Breast epithelium (tissue), 4 donors: ENCODE measurements around the gene TRA2B. TPM values are rescaled to one million over a fixed set of nuclear protein-coding genes. Genes with fewer than 3 reads are reported as not detected.
"Not testable (repeated sequence)": the region's sequence is repeated elsewhere in the genome, so short reads cannot be mapped to it uniquely, and the experiment has no call there.

ENCODE experiments used
- DNase-seq, 2 donors: peaks; one replicate each; pipeline ENCODE4 v3.0.0-alpha.2; 2019; ENCODE audit warnings: low spot score in 2 of 2
- H3K27ac ChIP-seq, 2 donors: fragments of 200-600 bp; sonication (generic) in 1 of 2; one replicate each; pipeline ENCODE4 v1.5.1; 2016 to 2019; ENCODE audit warnings: mild to moderate bottlenecking in 1 of 2
- H3K27me3 ChIP-seq, 2 donors: fragments of 200-600 bp; sonication (generic) in 1 of 2; one replicate each; pipeline versions ENCODE4 v1.5.1 to v1.6.0; 2017 to 2019; ENCODE audit warnings: control low read depth in 1 of 2, mild to moderate bottlenecking in 1 of 2
- H3K36me3 ChIP-seq: fragments of 200-600 bp; one replicate; pipeline ENCODE4 v1.5.1; 2019
- H3K4me1 ChIP-seq, 2 donors: fragments of 200-600 bp; sonication (generic); one replicate each; pipeline ENCODE4 v1.5.1; 2016 to 2019; ENCODE audit warnings: control low read depth in 1 of 2
- H3K4me3 ChIP-seq, 3 donors: fragments of 200-600 bp; sonication (generic); 1 replicate in 2 of 3; 2 replicates in 1 of 3; pipeline ENCODE4 v1.5.1; 2016 to 2019; ENCODE audit warnings: mild to moderate bottlenecking in 3 of 3, moderate library complexity in 2 of 3
- H3K9me3 ChIP-seq, 2 donors: fragments of 200-600 bp; sonication (generic) in 1 of 2; one replicate each; pipeline ENCODE4 v1.5.1; 2016 to 2019; ENCODE audit warnings: control low read depth in 1 of 2
- CTCF ChIP-seq, 3 donors: fragments of 450-650 bp; IDR thresholded peaks; one replicate each; pipeline ENCODE4 v1.5.1; 2016 to 2017; ENCODE audit warnings: antibody characterized with exemption in 3 of 3, mild to moderate bottlenecking in 3 of 3, moderate library complexity in 3 of 3
- POLR2A ChIP-seq: fragments of 450-650 bp; IDR thresholded peaks from one replicate; pipeline ENCODE4 v1.6.1; 2016; ENCODE audit warnings: antibody characterized with exemption, mild to moderate bottlenecking, moderate library complexity
- POLR2AphosphoS5 ChIP-seq, 3 donors: sonication (generic); formaldehyde crosslinking; IDR thresholded peaks; one replicate each; pipeline ENCODE4 v1.6.1; 2017; ENCODE audit warnings: antibody characterized with exemption in 3 of 3
- intact Hi-C: fragments of 100-400 bp; cut with DNase I; formaldehyde crosslinking; loops from one replicate; pipeline ENCODE4 v1.15.1; 2023; ENCODE audit warnings: low total_unique reads
- total RNA-seq, 3 donors: library from RNA; depleted of rRNA; stranded (reverse); fragments of >200 nt; gene quantifications; one replicate each; pipeline ENCODE4 v1.1.0, GENCODE V29; 2016

The TRA2B gene
- total RNA-seq, 3 donors from 2014 or later = 163 to 278 (median 179) TPM

GRCh38 chr3:185915642-185916041 is 22.2 kb downstream of the TRA2B start:
- no peak for DNase-seq
- Histone ChIP-seq H3K4me3 (no peak overlapping the region), H3K36me3 (peaks cover 4% of the 10 kb centered on the region), H3K4me1 (no peaks in the 10 kb centered on the region), H3K9me3 (no peaks in the 10 kb centered on the region), H3K27me3 (no peaks in the 10 kb centered on the region), H3K27ac (no peak overlapping the region)
- intact Hi-C loops = no loop called here
- TF ChIP-seq CTCF (IDR thresholded peaks at IDR 0.05) (no peak), POLR2AphosphoS5 (IDR thresholded peaks at IDR 0.05) (no peak), POLR2A (no peak)

GRCh38 chr3:185914911-185915629 is 22.7 kb downstream of the TRA2B start:
- H3K36me3 ChIP-seq = peaks cover 4% of the 10 kb centered on the region
- intact Hi-C loops = no loop called here
- TF ChIP-seq POLR2A (no peak), POLR2AphosphoS5 (IDR thresholded peaks at IDR 0.05) (no peak), CTCF (IDR thresholded peaks at IDR 0.05) (no peak)
- no peaks in the 10 kb centered on the region for H3K4me1 ChIP-seq
- H3K9me3 ChIP-seq = no peaks in the 10 kb centered on the region
- H3K27me3 ChIP-seq = no peaks in the 10 kb centered on the region
- no peak for DNase-seq
- no peak overlapping the region for H3K27ac ChIP-seq
- H3K4me3 ChIP-seq = no peak overlapping the region

GRCh38 chr3:185912929-185913901 is 24.6 kb downstream of the TRA2B start:
- no peaks in the 10 kb centered on the region for H3K9me3 ChIP-seq
- H3K27me3 ChIP-seq = no peaks in the 10 kb centered on the region
- H3K36me3 ChIP-seq = peaks cover 3% of the 10 kb centered on the region
- no peaks in the 10 kb centered on the region for H3K4me1 ChIP-seq
- TF ChIP-seq CTCF (IDR thresholded peaks at IDR 0.05) (no peak), POLR2A (no peak), POLR2AphosphoS5 (IDR thresholded peaks at IDR 0.05) (no peak)
- no peak overlapping the region for H3K4me3 ChIP-seq
- DNase-seq = no peak
- intact Hi-C loops = no loop called here
- H3K27ac ChIP-seq = no peak overlapping the region

- Histone ChIP-seq H3K4me3 (no peak overlapping the region), H3K27ac (no peak overlapping the region), H3K36me3 (no peaks in the 10 kb centered on the region), H3K4me1 (no peaks in the 10 kb centered on the region), H3K9me3 (no peaks in the 10 kb centered on the region), H3K27me3 (no peaks in the 10 kb centered on the region)
- no peak for TF ChIP-seq POLR2A
- TF ChIP-seq CTCF (IDR thresholded peaks at IDR 0.05) = no peak
- TF ChIP-seq POLR2AphosphoS5 (IDR thresholded peaks at IDR 0.05) = no peak
- no peak for DNase-seq
- intact Hi-C loops = no loop called here
These were observed 25.3 kb downstream of the TRA2B start for GRCh38 chr3:185912512-185912911.

GRCh38 chr3:185911076-185911448 is 26.8 kb downstream of the TRA2B start:
- intact Hi-C loops, H3K9me3 ChIP-seq, H3K4me1 ChIP-seq, H3K27ac ChIP-seq, H3K4me3 ChIP-seq, H3K27me3 ChIP-seq, H3K36me3 ChIP-seq, DNase-seq: not testable (repeated sequence)

- H3K36me3 ChIP-seq, intact Hi-C loops, H3K4me1 ChIP-seq, H3K27ac ChIP-seq, H3K27me3 ChIP-seq, DNase-seq, H3K9me3 ChIP-seq, H3K4me3 ChIP-seq: not testable (repeated sequence)
These were observed 27.3 kb downstream of the TRA2B start for GRCh38 chr3:185910322-185911075.

GRCh38 chr3:185909913-185910312 is 27.9 kb downstream of the TRA2B start:
- H3K4me3 ChIP-seq, intact Hi-C loops, H3K27me3 ChIP-seq, H3K36me3 ChIP-seq, H3K9me3 ChIP-seq, H3K4me1 ChIP-seq, H3K27ac ChIP-seq, DNase-seq: not testable (repeated sequence)
